ENCODE results near the gene OR2B2.

OR2B2 gene

GRCh38 chr6:27893059-27893835 is 18.9 kb downstream of the OR2B2 start:
- peak; percentile 95 for DNase-seq

GRCh38 chr6:27892649-27893058 is 19.5 kb downstream of the OR2B2 start:
- no peak for DNase-seq

GRCh38 chr6:27891320-27891875 is 20.8 kb downstream of the OR2B2 start:
- no peak for DNase-seq

GRCh38 chr6:27890445-27891319 is 21.5 kb downstream of the OR2B2 start:
- DNase-seq, result peak; percentile 83 to 86

- DNase-seq, result peak in 1 of 2 experiments; percentile 34
These were observed 22.4 kb downstream of the OR2B2 start for GRCh38 chr6:27889628-27890444.

GRCh38 chr6:27889275-27889627 is 22.9 kb downstream of the OR2B2 start:
- DNase-seq, result no peak

- DNase-seq, result no peak
These were observed 23.6 kb downstream of the OR2B2 start for GRCh38 chr6:27888566-27888965.

- no peak for DNase-seq
These were observed 26.1 kb downstream of the OR2B2 start for GRCh38 chr6:27886073-27886472.

- DNase-seq, result no peak
These were observed 29.1 kb downstream of the OR2B2 start for GRCh38 chr6:27883136-27883535.

- DNase-seq, result no peak
These were observed 29.6 kb downstream of the OR2B2 start for GRCh38 chr6:27882624-27883023.

GRCh38 chr6:27879837-27880236 is 32.4 kb downstream of the OR2B2 start:
- no peak for DNase-seq

GRCh38 chr6:27874016-27874415 is 38.2 kb downstream of the OR2B2 start:
- no peak for DNase-seq

- DNase-seq, result peak; percentile 70 to 82
These were observed 38.9 kb downstream of the OR2B2 start for GRCh38 chr6:27873021-27873940.

GRCh38 chr6:27872642-27873020 is 39.6 kb downstream of the OR2B2 start:
- DNase-seq, result no peak

- peak; percentile 90 to 95 for DNase-seq
These were observed 40.1 kb downstream of the OR2B2 start for GRCh38 chr6:27871924-27872638.

- DNase-seq, result no peak
These were observed 41.8 kb downstream of the OR2B2 start for GRCh38 chr6:27870291-27870870.

GRCh38 chr6:27868311-27868710 is 43.9 kb downstream of the OR2B2 start:
- no peak for DNase-seq

GRCh38 chr6:27867945-27868300 is 44.3 kb downstream of the OR2B2 start:
- DNase-seq, result no peak

GRCh38 chr6:27867051-27867944 is 44.9 kb downstream of the OR2B2 start:
- DNase-seq, result peak; percentile 73 to 81
